GM18519 (cell line): ENCODE measurements around the gene CTXN1.

Experiments
- ATAC-seq: cut with Tn5 transposase; IDR thresholded peaks from one replicate; pipeline ENCODE4 v1.9.1; 2021; ENCODE audit warnings: mild to moderate bottlenecking, moderate library complexity; ENCODE audit not compliant: unreplicated experiment, low FRiP score

Gene CTXN1

GRCh38 chr19:7879836-7880235 is 46.1 kb downstream of the CTXN1 start:
- ATAC-seq: no peak

- no peak for ATAC-seq
Measured at GRCh38 chr19:7879111-7879807, 46.7 kb downstream of the CTXN1 start.

- ATAC-seq: no peak
Measured at GRCh38 chr19:7877249-7877836, 48.6 kb downstream of the CTXN1 start.

- ATAC-seq: no peak
Measured at GRCh38 chr19:7874897-7875273, 51.0 kb downstream of the CTXN1 start.
